SK-N-SH treated with all-trans-retinoic acid at 6 μM for 48 hours (cell line): Measurements from ENCODE around the gene SEPTIN1.

Experiments used
- ARNTL ChIP-seq: fragments of 450-650 bp; formaldehyde crosslinking; IDR thresholded peaks from 2 replicates; pipeline ENCODE4 v1.5.0; 2020; ENCODE audit warnings: low read depth, mild to moderate bottlenecking, moderate library complexity, borderline replicate concordance
- ESRRG ChIP-seq: fragments of 250-450 bp; sonication (Bioruptor Pico); IDR thresholded peaks from 2 replicates; pipeline ENCODE4 v1.6.1; 2021; ENCODE audit warnings: mild to moderate bottlenecking
- TF ChIP-seq, protein P1 (sequence below): fragments of 250-450 bp; sonication (Bioruptor Pico); IDR thresholded peaks from 2 replicates; pipeline ENCODE4 v1.8.0; 2020; ENCODE audit warnings: mild to moderate bottlenecking, moderate library complexity, borderline replicate concordance

DNA sequence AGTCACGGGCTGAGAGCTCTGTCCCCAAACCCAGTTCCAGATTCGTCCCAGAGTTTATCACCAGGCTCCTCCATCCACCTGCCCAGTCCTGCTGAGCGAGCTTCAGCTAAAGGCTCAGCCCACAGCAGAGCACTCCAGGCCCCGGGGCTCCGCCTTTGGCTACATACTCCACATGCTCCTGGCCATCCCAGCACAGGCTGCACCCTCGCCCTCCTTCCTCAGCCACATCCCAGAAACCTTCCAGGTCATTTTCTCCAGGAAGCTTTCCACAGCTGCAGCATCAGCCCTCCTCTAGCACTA is 22.5 kb downstream of the SEPTIN1 start:
- TF ChIP-seq ARNTL (CRISPR knock-in tag), result no peak
- TF ChIP-seq ESRRG (CRISPR knock-in tag), result no peak
- TF ChIP-seq, protein P1, sequence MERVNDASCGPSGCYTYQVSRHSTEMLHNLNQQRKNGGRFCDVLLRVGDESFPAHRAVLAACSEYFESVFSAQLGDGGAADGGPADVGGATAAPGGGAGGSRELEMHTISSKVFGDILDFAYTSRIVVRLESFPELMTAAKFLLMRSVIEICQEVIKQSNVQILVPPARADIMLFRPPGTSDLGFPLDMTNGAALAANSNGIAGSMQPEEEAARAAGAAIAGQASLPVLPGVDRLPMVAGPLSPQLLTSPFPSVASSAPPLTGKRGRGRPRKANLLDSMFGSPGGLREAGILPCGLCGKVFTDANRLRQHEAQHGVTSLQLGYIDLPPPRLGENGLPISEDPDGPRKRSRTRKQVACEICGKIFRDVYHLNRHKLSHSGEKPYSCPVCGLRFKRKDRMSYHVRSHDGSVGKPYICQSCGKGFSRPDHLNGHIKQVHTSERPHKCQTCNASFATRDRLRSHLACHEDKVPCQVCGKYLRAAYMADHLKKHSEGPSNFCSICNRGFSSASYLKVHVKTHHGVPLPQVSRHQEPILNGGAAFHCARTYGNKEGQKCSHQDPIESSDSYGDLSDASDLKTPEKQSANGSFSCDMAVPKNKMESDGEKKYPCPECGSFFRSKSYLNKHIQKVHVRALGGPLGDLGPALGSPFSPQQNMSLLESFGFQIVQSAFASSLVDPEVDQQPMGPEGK (CRISPR knock-in tag), result no peak
